Upper lobe of left lung (tissue), 6 donors: ENCODE measurements around the gene CYFIP2. TPM values are rescaled to one million over a fixed set of nuclear protein-coding genes. Genes with fewer than 3 reads are reported as not detected.

Source experiments
- ATAC-seq, 2 donors: fragments of 200-7000 bp; cut with Tn5 transposase; one replicate each; pipeline ENCODE4 v1.9.1; 2022; ENCODE audit warnings: mild to moderate bottlenecking in 2 of 2, moderate library complexity in 2 of 2; ENCODE audit not compliant: low FRiP score in 2 of 2
- DNase-seq, 2 donors: peaks; one replicate each; pipeline ENCODE4 v3.0.0-alpha.2; 2019 to 2020
- H3K27ac ChIP-seq, 4 donors: fragments of 200-600 bp; sonication (generic); one replicate each; pipeline ENCODE4 v1.5.1; 2016 to 2019
- H3K27me3 ChIP-seq, 4 donors: fragments of 200-600 bp; sonication (generic); one replicate each; pipeline ENCODE4 v1.5.1; 2017 to 2019
- H3K36me3 ChIP-seq, 4 donors: fragments of 200-600 bp; sonication (generic); one replicate each; pipeline ENCODE4 v1.5.1; 2016 to 2019
- H3K4me1 ChIP-seq, 4 donors: fragments of 200-600 bp; sonication (generic); one replicate each; pipeline ENCODE4 v1.5.1; 2018 to 2019
- H3K4me3 ChIP-seq, 4 donors: fragments of 200-600 bp; sonication (generic); one replicate each; pipeline ENCODE4 v1.5.1; 2017 to 2019; ENCODE audit warnings: mild to moderate bottlenecking in 2 of 4, moderate library complexity in 1 of 4
- H3K9me3 ChIP-seq, 4 donors: fragments of 200-600 bp; sonication (generic); one replicate each; pipeline ENCODE4 v1.5.1; 2018 to 2019
- CTCF ChIP-seq, 6 experiments: fragments of 450-650 bp in 4 of 6; fragments of 200-600 bp in 2 of 6; sonication (generic) in 2 of 6; IDR thresholded peaks; one replicate each; pipeline ENCODE4 v1.5.1; 2016 to 2019; ENCODE audit warnings: antibody characterized with exemption in 6 of 6
- EP300 ChIP-seq, 4 donors: sonication (generic); formaldehyde crosslinking; IDR thresholded peaks; one replicate each; pipeline ENCODE4 v1.5.1; 2017; ENCODE audit warnings: antibody characterized with exemption in 4 of 4, control low read depth in 2 of 4
- POLR2A ChIP-seq, 4 donors: fragments of 450-650 bp; IDR thresholded peaks; one replicate each; pipeline ENCODE4 v1.5.1; 2016 to 2017; ENCODE audit warnings: antibody characterized with exemption in 4 of 4, mild to moderate bottlenecking in 2 of 4
- POLR2AphosphoS5 ChIP-seq, 2 donors: sonication (generic); formaldehyde crosslinking; IDR thresholded peaks; one replicate each; pipeline ENCODE4 v1.5.1; 2017; ENCODE audit warnings: antibody characterized with exemption in 2 of 2
- WGBS, 2 donors: methylation state at CpG; one replicate each; pipeline ENCODE4 v1.1.5; 2017 to 2018; 5-methylcytosine and 5-hydroxymethylcytosine counted together
- total RNA-seq, 6 donors: library from RNA; depleted of rRNA in 4 of 6; stranded (reverse); fragments of >200 nt in 4 of 6; gene quantifications; one replicate each; pipeline versions ENCODE4 v1.1.0 to v1.2.1, GENCODE V29; 2016 to 2021
- donor health status: DM: no; HTN: no; CAD: no; lungs with moderate emphysema.
- donor health status: DM: no; HTN: yes; CAD: no; lungs with severe emphysema.

Gene CYFIP2
- total RNA-seq, 6 donors from 2014 or later: 39.6 to 71.8 (median 47.7) TPM

DNA sequence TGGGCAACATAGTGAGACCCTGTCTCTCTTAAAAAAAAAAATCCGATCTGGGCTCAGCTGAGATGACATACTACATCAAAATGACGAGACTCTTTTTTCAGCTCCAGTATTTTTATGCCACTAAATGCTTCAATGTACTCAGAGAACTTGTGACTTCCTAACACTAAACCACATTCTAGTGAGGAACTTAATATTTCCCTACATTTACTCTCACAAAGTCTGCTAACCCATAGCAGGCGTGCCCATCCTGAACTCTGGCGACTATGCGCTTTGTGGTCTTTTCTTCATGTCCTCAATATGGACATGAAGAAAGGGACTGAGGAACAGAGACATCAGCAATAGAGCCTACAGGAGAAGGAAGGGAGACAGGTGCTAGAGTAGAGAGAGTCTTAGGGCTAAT is 44.0 kb upstream of the CYFIP2 start:
- H3K36me3 ChIP-seq: no peaks in the 10 kb centered on the region
- no peaks in the 10 kb centered on the region for H3K4me1 ChIP-seq
- TF ChIP-seq EP300 (IDR thresholded peaks at IDR 0.05) (no peak), POLR2AphosphoS5 (IDR thresholded peaks at IDR 0.05) (no peak), CTCF (IDR thresholded peaks at IDR 0.05) (no peak), POLR2A (IDR thresholded peaks at IDR 0.05) (no peak)
- DNase-seq (no peak), ATAC-seq (no peak)
- no peaks in the 10 kb centered on the region for H3K9me3 ChIP-seq
- no peak overlapping the region for H3K27ac ChIP-seq
- WGBS, 2 donors: 68 to 69% methylated on average over 5 of the region's 5 CpGs
- H3K27me3 ChIP-seq: no peaks in the 10 kb centered on the region
- H3K4me3 ChIP-seq: no peak overlapping the region

- 80 to 89% methylated on average over 10 of the region's 10 CpGs for WGBS, 2 donors
- H3K27ac ChIP-seq: no peak overlapping the region
Measured at GRCh38 chr5:157222506-157223230, 43.3 kb upstream of the CYFIP2 start.

DNA sequence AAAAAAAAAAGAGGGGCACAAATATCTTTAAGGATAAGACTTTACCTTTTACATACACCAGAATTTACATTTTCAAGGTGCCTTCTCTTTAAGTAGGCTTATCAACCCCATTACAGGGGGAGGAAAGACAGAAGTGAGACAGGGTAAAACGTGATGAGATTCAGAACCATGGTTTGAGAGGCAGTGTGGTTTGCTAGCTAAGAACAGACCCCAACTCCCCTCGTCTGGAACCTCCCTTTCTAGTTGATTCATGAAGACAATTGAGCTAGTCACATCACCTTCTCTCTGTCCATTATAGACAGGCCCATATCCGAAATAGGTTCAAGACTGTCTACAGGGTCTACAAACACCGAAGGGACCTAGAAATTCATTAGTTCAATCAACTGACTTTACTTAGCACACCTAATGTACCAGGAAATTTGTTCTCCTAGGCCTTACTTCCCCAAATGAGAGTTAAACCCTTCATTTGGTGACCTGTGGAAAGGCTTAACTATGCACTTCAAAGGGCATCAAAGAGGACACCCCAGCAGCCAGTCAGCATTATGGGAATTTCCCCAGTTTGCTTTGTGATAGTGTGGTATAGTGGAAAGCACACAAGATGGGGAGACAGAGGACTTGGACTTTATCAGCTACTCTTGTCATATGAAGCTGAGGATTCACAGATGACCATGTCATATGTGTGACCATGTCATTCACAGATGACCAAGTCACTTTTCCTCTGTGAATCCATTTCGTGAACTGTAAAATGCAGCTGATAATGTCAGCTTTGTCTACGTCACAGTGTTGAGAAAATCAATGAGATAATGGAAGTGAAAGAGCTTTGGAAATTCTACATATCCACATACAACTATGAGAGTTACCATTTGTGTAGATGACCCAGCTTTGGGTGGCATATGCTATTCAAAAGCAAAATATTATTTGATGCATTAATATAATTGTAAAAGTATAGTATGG is 40.2 kb upstream of the CYFIP2 start:
- Histone ChIP-seq H3K36me3 (no peaks in the 10 kb centered on the region), H3K9me3 (no peaks in the 10 kb centered on the region), H3K4me3 (no peak overlapping the region), H3K27me3 (no peaks in the 10 kb centered on the region), H3K4me1 (no peaks in the 10 kb centered on the region), H3K27ac (no peak overlapping the region)
- WGBS, 2 donors: 80 to 81% methylated on average over 6 of the region's 6 CpGs
- ATAC-seq (no peak), DNase-seq (no peak)
- TF ChIP-seq EP300 (IDR thresholded peaks at IDR 0.05) (no peak), CTCF (IDR thresholded peaks at IDR 0.05) (no peak), POLR2AphosphoS5 (IDR thresholded peaks at IDR 0.05) (no peak), POLR2A (IDR thresholded peaks at IDR 0.05) (no peak)

More at GRCh38 chr5:157222506-157223230, 43.3 kb upstream of the CYFIP2 start:
- ATAC-seq (no peak), DNase-seq (no peak)
- no peak for TF ChIP-seq CTCF (IDR thresholded peaks at IDR 0.05)
- TF ChIP-seq EP300 (IDR thresholded peaks at IDR 0.05): no peak
- TF ChIP-seq POLR2AphosphoS5 (IDR thresholded peaks at IDR 0.05): no peak
- no peak for TF ChIP-seq POLR2A (IDR thresholded peaks at IDR 0.05)
- no peaks in the 10 kb centered on the region for H3K4me1 ChIP-seq
- no peak overlapping the region for H3K4me3 ChIP-seq
- H3K9me3 ChIP-seq: no peaks in the 10 kb centered on the region
- no peaks in the 10 kb centered on the region for H3K36me3 ChIP-seq
- H3K27me3 ChIP-seq: no peaks in the 10 kb centered on the region

DNA sequence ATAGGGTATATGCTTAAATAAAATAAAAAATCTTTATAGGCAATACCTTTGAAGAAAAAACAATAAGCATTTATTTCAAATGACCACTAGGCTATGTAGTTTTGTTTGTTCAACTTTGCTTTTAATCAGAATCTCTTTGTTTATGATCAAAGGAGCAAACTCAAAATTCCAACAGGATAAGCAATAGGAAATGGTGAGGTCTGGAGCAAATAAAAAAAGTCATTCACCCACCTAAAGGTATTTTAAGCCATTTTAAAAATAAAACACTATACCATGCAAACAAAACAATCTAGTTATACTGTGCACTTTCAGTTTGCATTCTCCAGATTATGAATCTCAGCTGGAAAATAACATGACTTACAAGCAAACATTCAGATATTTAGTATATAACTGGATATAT is 35.3 kb upstream of the CYFIP2 start:
- TF ChIP-seq POLR2AphosphoS5 (IDR thresholded peaks at IDR 0.05): no peak
- no peak for TF ChIP-seq EP300 (IDR thresholded peaks at IDR 0.05)
- TF ChIP-seq CTCF (IDR thresholded peaks at IDR 0.05): no peak
- no peak for TF ChIP-seq POLR2A (IDR thresholded peaks at IDR 0.05)
- ATAC-seq: no peak

More for the DNA sequence above, 35.3 kb upstream of the CYFIP2 start:
- Histone ChIP-seq H3K9me3 (no peaks in the 10 kb centered on the region), H3K27me3 (no peaks in the 10 kb centered on the region), H3K36me3 (no peaks in the 10 kb centered on the region), H3K4me1 (no peaks in the 10 kb centered on the region), H3K27ac (no peak overlapping the region), H3K4me3 (no peak overlapping the region)
- no peak for DNase-seq
